Measurements from ENCODE around the gene ZFYVE9. TPM values are rescaled to one million over a fixed set of nuclear protein-coding genes. Genes with fewer than 3 reads are reported as not detected.

The ZFYVE9 gene
- total and polyA plus RNA-seq, 10 donors: 0.72 to 16.7 (median 9.2) TPM

DNA sequence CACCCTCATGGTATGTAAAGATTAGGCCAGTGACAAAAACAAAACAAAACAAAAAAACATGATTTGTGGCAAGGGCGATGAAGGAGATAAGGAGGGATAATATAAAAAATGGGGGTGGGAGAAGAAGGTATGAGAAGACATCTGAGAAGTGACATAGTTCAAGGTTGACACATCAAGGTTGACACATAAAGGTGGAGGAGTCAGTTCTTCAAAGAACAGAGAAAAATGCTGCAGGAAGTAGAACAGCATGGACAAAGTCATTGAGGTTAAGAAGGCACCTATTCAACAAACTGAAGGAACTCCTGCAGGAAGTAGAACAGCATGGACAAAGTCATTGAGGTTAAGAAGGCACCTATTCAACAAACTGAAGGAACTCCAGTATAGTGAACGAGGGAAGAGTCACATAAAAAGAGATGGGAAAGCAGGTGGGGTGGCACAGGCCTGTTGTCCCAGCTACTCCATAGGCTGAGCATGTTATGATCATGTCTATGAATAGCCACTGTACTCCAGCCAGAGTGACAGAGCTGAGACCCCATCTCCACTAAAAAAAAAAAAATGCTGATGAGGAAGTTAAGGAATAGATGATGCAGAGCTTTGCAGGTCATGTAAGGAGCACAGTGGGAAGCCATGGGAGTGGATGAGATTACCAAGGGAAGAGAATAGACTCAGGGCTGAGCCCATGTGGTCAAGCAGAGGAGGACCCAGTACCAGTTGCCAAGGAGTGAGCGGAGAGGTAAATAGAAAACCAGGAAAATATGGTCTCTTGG, 101.5 kb downstream of the ZFYVE9 start:
- Histone ChIP-seq H3K4me1 (peaks cover 0 to 28% (median 15%) of the 10 kb centered on the region in 6 donors), H3K9me3 (no peaks in the 10 kb centered on the region), H3K27ac (no peak overlapping the region), H3K27me3 (replicated peaks in 1 of 7) (peaks cover 0 to 93% (median 10%) of the 10 kb centered on the region in 7 donors), H3K4me3 (no peak overlapping the region), H3K36me3 (no peaks in the 10 kb centered on the region)
- TF ChIP-seq POLR2A (IDR thresholded peaks at IDR 0.05) (no peak), POLR2AphosphoS5 (IDR thresholded peaks at IDR 0.05) (no peak)
- TF ChIP-seq, protein P1, sequence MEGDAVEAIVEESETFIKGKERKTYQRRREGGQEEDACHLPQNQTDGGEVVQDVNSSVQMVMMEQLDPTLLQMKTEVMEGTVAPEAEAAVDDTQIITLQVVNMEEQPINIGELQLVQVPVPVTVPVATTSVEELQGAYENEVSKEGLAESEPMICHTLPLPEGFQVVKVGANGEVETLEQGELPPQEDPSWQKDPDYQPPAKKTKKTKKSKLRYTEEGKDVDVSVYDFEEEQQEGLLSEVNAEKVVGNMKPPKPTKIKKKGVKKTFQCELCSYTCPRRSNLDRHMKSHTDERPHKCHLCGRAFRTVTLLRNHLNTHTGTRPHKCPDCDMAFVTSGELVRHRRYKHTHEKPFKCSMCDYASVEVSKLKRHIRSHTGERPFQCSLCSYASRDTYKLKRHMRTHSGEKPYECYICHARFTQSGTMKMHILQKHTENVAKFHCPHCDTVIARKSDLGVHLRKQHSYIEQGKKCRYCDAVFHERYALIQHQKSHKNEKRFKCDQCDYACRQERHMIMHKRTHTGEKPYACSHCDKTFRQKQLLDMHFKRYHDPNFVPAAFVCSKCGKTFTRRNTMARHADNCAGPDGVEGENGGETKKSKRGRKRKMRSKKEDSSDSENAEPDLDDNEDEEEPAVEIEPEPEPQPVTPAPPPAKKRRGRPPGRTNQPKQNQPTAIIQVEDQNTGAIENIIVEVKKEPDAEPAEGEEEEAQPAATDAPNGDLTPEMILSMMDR (IDR thresholded peaks at IDR 0.05 in 8 of 11, conservative IDR thresholded peaks at IDR 0.05 in 3 of 11): no peak
- DNase-seq: no peak
- intact Hi-C loops (cut with DNase I; ENCODE audit: low total_unique reads): no loop called here
- 84 to 93% (median 90%) methylated on average over 3 of the region's 3 CpGs for WGBS, 5 donors

DNA sequence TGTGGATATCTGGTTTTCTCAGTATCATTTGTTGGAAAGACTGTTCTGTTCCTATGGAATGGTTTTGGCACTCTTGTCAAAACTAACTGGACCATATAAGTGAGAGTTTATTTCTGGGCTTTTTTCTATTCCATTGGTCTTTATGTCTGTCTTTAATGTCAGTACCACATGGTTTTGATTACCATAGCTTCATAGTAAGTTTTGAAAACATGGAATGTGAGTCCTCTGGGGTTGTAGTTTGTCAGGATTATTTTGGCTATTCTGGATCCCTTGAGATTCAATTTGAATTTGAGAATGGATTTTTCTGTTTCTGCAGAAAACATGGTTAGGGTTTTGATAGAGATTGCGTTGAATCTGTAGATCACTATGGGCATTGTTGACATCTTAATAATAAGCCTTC, 107.9 kb downstream of the ZFYVE9 start:
- Histone ChIP-seq H3K9me3 (no peaks in the 10 kb centered on the region), H3K27me3 (replicated peaks in 1 of 7) (peaks cover 0 to 84% (median 2%) of the 10 kb centered on the region in 7 donors), H3K4me1 (no peaks in the 10 kb centered on the region), H3K4me3 (no peak overlapping the region), H3K27ac (no peak overlapping the region), H3K36me3 (no peaks in the 10 kb centered on the region)
- DNase-seq: no peak
- TF ChIP-seq POLR2A (IDR thresholded peaks at IDR 0.05) (no peak), POLR2AphosphoS5 (IDR thresholded peaks at IDR 0.05) (no peak)
- TF ChIP-seq, protein P1 (IDR thresholded peaks at IDR 0.05 in 8 of 11, conservative IDR thresholded peaks at IDR 0.05 in 3 of 11): no peak
- WGBS, 5 donors: 89 to 100% (median 95%) methylated on average over 1 of the region's 1 CpG
- intact Hi-C loops (cut with DNase I; ENCODE audit: low total_unique reads): no loop called here

DNA sequence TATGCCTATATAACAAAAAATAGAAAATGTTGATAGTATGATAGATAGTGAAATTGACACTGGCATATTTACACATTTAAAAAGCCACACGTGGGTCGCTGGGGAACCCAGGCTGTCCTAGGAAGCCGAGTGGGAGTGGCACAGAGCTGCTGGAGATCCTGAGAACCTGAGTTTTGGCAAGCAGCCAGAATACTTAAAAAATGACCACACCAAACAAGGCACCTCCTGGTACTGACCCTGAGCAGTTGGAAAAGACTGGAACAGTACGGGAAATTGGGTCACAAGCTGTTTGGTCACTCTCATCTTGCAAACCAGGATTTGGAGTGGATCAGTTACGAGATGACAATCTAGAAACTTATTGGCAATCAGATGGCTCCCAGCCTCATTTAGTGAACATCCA, 111.5 kb downstream of the ZFYVE9 start:
- Histone ChIP-seq H3K27me3 (replicated peaks in 1 of 7) (peaks cover 0 to 78% (median 0%) of the 10 kb centered on the region in 7 donors), H3K4me3 (no peak overlapping the region), H3K27ac (no peak overlapping the region), H3K4me1 (no peaks in the 10 kb centered on the region), H3K9me3 (no peaks in the 10 kb centered on the region), H3K36me3 (no peaks in the 10 kb centered on the region)
- TF ChIP-seq POLR2AphosphoS5 (IDR thresholded peaks at IDR 0.05) (no peak), POLR2A (IDR thresholded peaks at IDR 0.05) (no peak)
- TF ChIP-seq, protein P1 (IDR thresholded peaks at IDR 0.05 in 8 of 11, conservative IDR thresholded peaks at IDR 0.05 in 3 of 11): no peak
- no peak for DNase-seq
- intact Hi-C loops (cut with DNase I; ENCODE audit: low total_unique reads): no loop called here
- 62 to 85% (median 71%) methylated on average over 5 of the region's 5 CpGs for WGBS, 5 donors

DNA sequence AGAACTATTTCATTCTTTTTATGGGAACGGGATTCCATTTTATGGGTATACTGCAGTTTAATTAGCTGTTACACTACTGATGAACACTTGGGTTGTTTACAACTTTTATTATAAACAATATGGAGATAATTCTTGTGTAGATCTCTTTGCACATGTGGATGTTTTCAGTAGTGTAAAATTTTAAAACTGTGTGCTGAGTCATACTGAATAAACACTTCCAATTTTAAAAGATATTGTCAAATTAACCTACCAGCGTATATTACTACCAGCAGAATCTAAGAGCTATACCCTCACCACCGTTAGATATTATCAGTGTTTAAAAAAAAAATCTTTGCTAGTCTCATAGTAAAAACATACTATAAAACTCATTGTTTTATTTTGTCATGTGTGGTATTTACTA, 118.0 kb downstream of the ZFYVE9 start:
- peaks cover 0 to 52% (median 0%) of the 10 kb centered on the region in 7 donors for H3K27me3 ChIP-seq (replicated peaks in 1 of 7)
- intact Hi-C loops (cut with DNase I; ENCODE audit: low total_unique reads): no loop called here
- no peaks in the 10 kb centered on the region for H3K4me1 ChIP-seq
- TF ChIP-seq POLR2A (IDR thresholded peaks at IDR 0.05) (no peak), POLR2AphosphoS5 (IDR thresholded peaks at IDR 0.05) (no peak)
- TF ChIP-seq, protein P1 (IDR thresholded peaks at IDR 0.05 in 8 of 11, conservative IDR thresholded peaks at IDR 0.05 in 3 of 11): no peak
- DNase-seq: no peak
- no peaks in the 10 kb centered on the region for H3K36me3 ChIP-seq
- H3K9me3 ChIP-seq: no peaks in the 10 kb centered on the region
- no peak overlapping the region for H3K27ac ChIP-seq
- no peak overlapping the region for H3K4me3 ChIP-seq
- 91 to 96% (median 93%) methylated on average over 3 of the region's 3 CpGs for WGBS, 5 donors

Measured in spleen (tissue), 11 donors.